GM04504 (cell line): ENCODE results near the gene MTRR.
A peak's percentile ranks its signal among the peaks of the same experiment; 100 is the strongest.
"Not testable (repeated sequence)": the region's sequence is repeated elsewhere in the genome, so short reads cannot be mapped to it uniquely, and the experiment has no call there.

Experiments
- DNase-seq: peaks from one replicate; pipeline ENCODE4 v3.0.0-alpha.2; 2012; ENCODE audit warnings: low read depth

MTRR gene

DNA sequence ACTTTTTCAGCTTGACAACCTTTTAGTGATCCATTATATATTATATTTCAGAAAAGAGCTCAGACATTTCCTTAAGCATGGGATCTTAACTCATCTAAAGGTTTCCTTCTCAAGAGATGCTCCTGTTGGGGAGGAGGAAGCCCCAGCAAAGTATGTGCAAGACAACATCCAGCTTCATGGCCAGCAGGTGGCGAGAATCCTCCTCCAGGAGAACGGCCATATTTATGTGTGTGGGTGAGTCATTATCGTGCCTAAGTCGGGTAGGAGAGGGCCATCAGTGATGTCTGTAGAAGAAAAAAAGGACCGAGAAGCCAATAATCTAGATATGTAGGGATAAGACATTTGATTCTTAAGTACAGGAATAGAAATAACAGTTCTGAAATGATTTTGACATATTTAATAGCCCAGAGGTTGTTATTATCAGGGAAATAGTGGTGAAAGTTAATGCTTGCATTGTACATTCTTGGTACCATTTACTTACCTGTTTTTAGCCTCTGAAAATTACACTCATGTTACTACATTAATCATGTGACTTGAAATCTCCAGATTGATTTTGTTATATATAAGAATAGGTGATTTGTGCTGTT is 28.2 kb downstream of the MTRR start:
- DNase-seq: no peak

DNA sequence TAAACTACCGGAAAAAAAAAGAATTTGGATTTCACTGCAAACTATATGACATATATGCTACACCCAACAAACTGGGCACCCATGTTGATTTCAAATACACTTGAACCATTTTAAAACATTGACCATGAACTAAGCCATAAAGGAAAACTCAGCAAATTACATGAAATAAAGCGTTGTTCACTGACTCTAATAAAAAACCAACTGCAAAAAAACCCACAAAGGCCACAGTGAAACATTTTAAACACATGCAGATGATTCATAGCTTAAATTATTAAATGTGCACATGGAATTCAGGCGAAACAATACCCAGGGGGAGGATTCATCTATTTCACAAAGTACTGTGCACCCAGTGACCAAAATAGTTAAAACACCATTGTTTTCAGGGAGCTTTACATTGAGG is 33.3 kb downstream of the MTRR start:
- DNase-seq: no peak

DNA sequence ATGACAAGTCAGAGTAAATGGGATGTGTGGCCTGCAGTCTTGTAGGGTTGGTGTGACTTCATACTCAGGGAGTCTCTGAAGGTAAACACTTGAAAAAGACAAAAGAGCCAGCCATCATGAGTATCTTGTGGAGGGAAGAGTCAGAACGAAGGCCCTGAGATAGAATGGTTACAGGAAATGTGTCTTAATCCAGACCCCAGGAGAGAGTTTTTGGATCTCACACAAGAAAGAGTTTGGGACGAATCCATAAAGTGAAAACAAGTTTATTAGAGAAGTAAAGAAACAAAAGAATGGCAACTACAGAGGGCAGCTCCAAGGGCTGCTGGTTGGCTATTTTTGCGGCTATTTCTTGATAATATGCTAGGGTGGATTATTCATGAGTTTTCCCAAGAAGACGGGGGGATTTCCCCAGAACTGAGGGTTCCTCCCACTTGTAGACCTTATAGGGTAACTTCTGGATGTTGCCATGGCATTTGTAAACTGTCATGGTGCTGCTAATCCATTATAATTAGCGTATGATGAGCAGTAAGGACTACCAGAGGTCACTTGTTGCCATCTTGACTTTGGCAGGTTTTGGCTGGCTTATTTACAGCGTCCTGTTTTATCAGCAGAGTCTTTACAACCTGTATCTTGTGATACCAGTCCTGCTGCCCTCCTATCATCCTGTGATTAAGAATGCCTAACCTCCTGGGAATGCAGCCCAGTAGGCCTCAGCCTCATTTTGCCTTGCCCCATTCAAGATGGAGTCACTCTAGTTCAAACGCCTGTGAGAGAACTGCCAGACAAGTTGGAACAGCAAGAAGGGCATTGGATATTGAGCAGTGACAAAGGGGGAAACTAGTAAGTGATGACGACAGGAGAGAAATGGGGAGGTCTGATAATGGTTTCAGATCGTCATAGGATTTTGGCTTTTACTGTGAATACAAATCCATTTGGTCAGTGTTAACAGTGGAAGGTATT is 34.0 kb downstream of the MTRR start:
- no peak for DNase-seq

DNA sequence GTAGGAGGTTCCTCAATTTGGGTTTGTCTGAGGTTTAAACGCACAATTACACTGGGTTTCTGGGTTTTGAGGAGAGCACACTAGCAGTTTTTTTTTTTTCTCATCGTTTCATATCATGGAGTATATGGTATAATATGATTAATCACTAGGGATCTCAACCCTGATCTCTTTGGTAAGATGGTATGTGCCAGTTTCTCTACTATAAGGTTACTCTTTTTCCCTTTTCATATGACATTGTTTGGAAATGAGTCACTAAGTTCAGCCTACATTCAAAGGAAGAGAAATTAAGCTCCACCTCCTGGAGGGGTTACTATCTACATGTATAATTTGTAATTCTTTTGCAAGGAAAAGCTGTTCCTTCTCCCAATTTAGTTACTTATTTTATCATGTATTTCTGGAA is 35.2 kb downstream of the MTRR start:
- no peak for DNase-seq

DNA sequence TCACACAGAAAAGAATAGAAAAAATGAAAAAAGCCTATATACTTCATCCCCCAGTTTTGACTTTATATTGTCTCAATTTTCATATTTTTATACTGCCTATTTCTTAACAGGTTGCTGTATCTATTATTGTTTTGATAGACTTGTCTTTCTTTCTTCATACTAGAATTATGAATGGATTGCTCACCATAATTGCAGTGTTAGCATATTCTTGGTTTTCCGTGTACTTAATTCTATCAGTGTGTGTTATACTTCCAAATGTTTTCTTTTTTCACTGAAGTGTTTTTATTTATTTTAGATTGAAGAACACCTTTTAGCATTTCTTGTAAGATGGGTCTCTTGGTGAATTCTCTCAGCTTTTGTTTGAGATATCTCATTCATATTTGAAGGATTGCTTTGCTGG is 38.7 kb downstream of the MTRR start:
- no peak for DNase-seq

DNA sequence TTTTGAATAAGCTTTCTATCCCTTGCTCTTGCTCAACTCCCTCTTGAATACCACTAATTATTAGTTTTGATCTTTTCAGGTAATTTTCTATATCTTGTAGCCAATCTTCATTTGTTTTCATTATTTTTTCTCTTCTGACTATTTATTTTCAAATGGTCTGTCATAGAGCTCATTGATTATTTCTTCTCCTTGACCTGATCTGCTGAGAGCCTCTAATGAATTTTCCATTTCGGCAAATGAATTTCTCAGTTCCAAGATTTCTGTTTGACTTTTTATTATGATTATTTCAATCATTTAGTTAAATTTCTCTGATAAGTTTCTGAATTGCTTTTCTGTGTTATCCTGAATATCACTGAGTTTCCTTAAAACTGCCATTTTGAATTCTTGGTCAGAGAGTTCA is 39.4 kb downstream of the MTRR start:
- DNase-seq: no peak

DNA sequence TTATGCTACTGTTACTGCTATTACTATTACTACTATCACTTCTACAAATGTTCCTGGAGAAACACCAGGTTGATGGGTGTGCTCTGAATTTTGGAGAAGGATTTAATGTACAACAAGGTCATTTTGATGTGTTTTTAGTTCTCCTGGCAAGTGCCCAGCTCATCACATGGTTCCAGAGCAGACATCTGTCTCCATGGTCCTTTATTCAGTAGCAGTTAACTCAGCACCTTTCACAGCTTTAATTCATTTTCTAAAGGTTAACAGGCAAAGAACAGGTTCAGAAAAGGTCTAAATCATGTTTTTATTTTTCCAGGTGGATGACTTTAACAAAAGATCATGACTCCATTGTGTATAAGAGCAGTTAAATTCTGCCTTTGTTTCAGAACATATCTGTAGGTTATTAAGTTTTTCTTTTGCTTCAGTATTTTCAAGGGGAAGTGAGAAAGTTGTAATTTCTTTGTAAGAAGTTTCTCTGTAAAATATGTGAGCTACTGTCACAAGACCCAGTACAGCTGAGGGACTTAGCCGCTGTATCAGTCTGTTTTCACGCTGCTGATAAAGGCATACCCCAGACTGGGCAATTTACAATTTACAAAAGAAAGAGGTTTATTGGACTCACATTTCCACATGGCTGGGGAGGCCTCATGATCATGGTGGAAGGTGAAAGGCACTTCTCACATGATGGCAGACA is 41.9 kb downstream of the MTRR start:
- no peak for DNase-seq

DNA sequence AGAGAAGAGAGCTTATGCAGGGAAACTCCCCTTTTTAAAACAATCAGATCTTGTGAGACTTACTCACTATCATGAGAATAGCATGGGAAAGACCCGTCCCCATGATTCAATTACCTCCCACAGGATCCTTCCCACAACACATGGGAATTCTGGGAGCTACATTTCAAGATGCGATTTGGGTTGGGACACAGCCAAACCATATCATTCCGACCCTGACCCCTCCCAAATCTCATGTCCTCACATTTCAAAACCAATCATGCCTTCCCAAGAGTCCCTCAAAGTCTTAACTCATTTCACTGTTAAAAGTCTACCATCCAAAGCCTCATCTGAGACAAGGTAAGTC is 42.5 kb downstream of the MTRR start:
- not testable (repeated sequence) for DNase-seq

DNA sequence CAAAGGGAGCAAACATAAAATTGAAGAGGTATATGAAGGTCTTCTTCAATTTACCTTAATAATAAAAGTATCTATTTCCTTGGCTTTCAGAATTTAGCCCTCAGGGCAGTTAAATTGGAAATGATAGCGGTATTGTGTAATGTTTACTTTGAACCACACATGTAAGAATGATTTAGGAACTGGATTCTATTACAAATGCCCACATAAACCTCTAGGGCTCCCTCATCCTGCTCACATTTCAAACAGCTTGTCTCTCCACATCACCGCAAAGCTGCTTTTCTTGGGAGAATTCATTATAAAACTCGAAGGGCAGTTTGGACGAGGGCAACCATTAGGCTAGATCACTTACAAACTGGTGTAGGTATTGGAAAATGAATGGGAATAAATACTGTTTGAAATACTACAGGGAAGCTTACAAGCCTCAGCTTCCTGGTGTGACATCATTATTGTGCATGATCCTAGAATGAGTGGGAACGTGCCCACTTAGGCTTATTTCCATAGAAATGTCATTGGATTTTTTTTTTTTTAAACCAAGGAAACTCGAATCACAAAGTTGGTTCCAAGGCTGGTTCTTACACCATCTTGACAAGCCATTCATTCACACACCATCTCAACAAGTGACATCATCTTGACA is 47.3 kb downstream of the MTRR start:
- no peak for DNase-seq

DNA sequence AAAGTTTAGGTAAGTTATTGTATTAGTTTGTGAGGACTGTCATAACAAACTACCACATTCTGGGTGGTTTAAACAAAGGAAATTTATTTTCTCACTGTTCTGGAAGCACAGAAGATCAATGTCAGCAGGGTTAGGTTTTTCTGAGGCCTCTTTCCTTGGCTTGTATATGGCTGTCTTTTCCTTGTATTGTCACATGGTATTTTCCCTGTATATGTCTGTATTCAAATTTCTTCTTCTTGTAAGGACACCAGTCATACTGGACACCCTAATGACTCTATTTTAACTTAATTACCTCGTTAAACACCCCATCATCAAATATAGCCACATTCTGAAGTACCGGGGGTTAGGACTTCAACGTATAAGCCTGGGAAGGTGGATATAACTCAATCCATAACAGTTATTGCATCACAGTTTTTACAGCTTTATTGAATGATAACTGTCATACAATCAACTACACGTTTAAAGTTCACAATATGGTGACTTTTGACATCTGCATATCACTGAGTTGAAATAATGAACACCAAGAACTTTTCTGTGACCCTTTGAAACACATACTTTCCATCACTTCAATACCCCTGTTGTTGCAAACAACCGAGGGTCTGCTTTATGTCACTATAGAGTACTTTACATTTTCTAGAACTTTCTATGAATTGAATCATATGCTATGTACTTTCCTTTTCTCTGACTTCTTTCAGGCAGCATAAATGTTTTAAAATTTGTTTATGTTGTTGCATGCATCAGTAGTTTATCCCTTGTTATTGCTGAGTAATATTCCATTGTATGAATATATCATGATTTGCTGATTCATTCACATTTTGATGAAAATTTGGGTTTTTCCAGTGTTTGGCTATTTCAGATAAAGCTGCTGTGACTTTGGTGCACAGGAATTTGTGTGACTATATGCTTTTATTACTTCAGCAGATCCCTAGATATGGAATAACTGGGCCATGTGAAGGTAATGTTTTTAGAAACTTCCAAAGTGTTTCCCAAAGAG is 48.5 kb downstream of the MTRR start:
- no peak for DNase-seq

DNA sequence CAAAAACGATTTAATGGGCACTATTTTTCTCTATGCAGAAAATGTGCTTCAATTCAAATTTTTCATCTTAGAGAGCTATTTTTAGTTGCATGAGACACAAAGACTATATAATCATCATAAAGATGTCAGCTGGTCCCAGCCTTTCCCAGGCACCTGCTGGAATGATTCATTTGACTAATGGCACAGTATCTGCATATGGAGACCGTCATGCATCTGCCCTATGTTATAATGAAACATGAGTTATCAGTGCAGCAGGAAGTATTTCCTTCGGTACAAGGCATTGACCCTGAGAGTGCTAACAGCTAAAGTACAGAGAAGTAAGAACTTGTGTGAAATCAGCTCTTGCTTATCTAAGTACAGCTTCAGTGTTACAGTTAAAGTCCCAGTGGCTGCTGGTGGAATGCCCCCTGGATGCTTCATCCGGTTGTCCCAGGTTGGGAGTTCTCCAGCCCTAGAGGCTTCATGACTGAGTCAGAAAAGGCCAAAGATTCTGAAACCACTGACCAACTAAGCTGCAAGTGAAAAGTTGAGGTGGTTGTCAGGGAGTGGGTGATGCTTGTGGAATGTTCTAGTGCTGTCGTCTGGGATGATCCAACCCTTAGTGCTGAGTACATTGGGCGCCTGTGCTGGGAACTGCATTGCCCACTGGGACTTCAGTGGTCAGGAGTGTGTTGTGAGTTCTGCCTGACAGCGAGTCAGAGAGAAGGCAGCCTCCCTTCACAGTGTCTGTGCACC is 57.2 kb downstream of the MTRR start:
- DNase-seq: peak; percentile 87

DNA sequence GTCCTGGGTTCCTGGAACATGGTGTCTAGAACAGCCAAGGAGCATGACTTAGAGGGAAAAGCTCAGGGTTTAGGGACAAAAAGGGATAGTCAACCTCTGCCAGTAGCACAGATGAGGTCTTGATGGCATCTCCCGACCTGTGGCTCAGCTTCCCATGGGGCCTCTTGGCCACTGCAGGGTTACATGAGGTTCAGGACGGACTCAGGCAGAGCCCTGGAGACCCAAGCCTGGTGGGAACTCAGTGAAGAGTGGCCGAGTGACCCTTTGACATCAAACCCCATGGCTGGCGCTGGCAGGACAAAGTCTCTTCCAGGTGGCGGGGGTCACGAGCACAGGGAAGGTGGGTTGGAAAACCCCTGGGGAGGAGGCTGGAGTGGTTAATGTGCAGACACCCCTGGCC is 57.8 kb downstream of the MTRR start:
- no peak for DNase-seq

DNA sequence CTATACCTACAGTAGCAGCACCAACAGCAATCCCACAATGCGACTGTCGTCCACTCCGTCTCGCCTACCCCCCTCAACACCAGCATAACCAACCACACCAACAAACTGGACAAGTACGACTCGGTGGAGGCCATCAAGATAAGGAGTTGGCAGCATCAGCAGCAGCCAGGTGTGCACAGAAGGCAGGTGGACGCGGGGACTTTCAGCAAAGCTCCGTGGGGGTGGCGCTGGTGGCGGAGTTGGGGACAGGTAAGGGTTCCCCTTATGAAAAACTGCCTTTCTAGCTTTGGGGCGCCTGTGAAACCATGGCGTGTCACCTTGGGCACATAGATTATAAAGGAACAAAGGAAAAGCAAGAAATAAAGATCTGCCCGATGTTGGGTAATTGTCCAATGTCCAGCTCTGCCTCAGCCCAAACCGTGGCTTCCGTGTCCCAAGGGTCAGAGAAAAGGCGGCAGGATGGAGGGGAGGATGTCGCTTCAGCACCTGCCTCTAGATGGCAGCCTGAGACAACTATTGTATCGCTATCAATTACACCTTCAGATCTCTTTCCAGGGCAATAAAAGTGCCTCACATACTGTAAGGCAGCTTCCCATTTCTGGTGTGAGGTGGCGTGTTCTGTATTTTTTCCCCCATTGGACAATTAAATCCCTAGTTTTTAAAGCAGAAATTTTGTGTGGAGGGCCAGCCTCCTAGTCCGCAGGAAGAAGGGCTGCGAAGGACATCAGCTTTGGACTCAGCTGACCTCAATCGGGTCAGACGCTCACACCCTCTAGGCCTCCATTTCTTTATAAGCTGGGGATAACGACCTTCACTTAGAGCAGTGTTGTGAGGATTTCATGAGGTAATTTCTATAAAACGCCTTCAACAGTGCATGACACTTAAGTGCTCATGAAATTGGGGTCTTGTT is 58.8 kb downstream of the MTRR start:
- peak; percentile 23 for DNase-seq

DNA sequence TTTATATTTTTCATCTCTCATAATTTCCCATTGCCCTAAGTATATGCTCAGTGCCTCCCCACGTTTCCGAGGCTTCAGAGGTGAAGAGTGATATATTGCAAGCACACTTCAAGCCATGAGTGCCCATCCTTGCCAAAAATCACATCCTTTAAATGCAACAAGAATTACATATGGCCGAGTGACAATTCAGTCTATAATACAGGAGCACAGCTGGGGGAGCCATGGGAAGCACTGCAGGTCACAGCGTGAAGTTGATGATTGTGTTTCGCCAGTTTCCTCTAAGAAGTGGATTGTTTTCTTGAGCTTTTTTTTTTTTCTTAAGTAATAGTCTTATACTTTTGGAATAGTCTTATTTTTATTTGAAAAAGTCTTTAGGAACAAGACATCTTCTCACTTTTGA is 61.1 kb downstream of the MTRR start:
- DNase-seq: no peak

DNA sequence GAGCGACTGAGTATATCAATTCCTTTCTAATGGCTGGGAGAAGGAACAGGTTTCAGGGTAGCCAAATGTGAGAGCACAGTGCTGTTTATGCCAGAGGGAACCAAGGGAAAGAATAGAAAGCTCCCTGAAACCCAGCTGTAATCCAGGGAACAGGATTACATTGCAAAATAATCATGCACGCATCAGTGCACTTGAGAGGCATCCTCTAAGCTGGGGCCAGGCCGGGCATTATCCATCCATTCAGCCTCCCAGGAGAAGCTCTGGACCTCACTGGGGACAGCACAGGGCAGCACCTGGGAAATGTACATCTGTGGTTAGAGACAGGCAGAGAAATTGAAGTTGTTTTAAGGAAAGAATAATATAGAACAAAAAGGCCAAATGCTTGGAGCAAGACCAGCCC is 72.7 kb downstream of the MTRR start:
- DNase-seq: no peak

DNA sequence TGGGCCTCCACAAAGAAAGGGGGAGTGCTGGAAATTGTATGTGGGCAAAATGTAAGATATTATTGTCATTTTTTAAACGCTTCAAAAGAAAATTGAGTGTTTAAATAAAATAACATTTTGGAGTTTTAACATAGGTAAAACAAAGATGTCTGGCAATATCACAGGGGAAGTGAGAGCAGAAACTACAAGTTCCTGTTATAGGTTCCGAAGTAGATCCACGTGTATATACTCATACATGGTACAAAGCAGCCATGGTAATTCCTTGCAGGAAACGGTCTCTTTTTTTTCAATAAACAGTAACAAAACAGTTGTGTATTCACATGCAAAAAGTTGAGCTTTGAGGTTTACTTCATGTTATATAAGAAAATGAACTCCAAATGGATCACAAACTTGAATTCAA is 78.4 kb downstream of the MTRR start:
- no peak for DNase-seq
